ENCODE measurements around the gene SHLD1.

The SHLD1 gene

DNA sequence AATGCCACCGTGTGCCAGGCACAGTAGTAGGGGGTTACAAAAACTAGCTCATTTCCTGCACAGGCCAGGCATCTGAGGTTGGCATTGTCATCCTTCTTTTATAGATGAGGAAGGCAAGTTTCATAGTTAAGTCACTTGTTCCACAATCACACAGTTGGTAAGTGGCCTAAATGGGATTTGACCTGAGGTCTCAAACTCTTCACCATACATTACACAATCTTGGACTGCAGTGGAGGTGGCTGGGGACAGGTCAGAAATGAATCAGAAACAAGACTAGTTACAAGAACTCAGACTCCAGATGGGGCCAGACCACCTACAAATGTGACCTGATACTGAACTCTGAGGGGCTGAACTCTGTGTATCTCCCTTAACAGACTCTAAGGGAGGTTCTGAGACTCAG lies 150.7 kb downstream of the SHLD1 start:
- no peak for DNase-seq

GRCh38 chr20:5908981-5909380 lies 158.8 kb downstream of the SHLD1 start:
- DNase-seq: no peak

- no peak for DNase-seq
Observed at GRCh38 chr20:5910186-5910585, 160.0 kb downstream of the SHLD1 start.

DNA sequence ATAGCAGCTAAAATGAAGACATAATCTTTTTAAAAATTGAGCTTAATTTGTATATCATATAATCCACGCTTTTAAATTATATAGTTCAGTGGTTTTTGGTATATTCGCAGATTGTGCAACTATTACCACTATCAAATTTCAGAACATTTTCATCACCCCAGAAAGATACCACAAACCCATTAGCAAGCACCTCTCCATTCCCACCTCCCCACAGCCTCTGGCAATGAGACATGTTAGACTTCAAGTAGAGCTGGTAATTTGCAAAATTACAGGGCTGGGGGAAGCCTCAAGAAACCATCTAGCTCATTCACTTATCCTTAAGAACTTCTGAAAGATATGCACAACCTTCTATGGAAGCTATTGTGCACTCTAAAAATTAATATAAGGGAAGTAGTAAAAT lies 163.0 kb downstream of the SHLD1 start:
- no peak for DNase-seq

Measured in EL (cell line).